Glomerular visceral epithelial cell (primary cell): Measurements from ENCODE around the gene EOLA1.
A peak's percentile ranks its signal among the peaks of the same experiment; 100 is the strongest.
"Not testable (repeated sequence)": the region's sequence is repeated elsewhere in the genome, so short reads cannot be mapped to it uniquely, and the experiment has no call there.

Experiments
- DNase-seq: peaks from one replicate; pipeline ENCODE4 v3.0.0-alpha.2; 2016; ENCODE audit errors: extremely low spot score

Gene EOLA1

DNA sequence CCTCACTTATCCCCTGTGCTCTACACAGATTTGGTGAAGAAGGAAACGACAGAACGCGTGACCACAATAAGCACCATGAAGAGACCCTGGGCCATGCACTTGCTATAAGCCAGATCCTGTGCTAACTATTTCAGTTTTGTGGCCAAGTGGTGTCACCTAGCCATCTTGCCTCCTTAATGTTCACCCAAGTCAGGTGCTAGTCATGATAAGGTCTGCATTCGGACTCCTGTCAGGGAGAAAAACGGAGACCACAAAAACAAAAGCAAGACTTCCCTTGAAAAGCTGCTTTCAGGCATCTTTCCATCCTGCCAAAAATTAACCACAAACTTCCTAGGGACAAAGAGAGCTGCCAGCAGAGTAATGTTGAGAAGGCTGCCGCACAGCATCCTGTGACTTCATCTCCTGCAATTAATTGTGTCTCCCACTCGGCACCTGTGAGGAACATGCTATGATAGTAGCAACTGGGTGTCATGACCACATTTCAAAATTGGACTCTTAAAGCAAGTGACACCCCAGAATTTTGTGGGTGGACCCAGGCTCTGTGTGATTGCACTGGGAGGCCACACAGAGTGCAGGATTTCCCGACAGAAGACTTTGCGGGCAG lies 26.9 kb upstream of the EOLA1 start:
- DNase-seq: peak; percentile 11

DNA sequence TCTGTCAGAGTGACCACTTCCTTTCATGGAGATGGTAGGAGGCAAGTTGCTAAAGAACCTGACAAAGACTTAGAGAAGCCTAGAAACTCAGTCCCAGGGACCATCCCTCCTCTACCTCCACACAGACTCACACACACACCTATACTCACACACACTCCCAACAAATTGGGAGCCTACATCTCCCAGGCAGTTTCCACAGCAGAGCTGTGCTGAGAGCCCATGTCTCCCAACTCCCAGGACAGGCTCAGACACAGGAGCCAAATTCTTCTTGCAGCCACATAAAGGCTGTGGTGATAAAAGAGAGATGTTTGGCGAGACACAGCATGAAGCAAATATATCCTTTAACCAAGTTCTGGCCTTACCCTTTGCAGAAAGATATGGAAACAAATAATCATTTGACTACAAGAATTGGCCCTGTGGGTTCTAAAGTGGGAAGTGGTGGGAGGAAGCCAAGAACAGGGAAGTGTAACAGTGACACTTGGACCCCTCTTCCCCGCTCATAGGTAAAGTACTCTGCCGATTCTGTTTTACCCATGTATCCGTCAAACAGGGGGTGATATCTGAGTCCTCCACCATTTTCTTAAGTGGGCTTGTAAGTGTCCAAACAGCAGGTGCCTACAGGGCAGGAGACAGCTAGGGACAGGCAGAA lies 24.7 kb upstream of the EOLA1 start:
- DNase-seq: no peak

DNA sequence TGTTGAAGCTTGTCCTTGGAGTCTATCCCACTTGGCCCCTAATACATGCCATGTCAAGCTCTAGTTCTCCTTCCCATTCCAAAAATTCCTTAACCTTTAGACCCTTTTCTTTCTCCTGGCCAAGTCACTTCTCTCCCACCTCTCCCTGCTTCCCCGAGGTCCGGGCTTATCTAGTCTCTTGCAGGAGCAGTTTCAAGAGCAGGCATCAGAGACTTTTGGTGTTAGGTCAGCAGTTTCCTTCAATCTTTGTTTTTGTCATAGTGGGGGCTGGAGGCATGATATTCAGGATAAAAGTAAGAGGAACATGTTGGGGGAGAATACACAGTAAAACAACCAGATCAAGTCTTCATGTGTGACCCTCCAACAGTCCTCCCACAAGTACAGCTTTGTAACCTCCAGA lies 24.2 kb upstream of the EOLA1 start:
- no peak for DNase-seq

DNA sequence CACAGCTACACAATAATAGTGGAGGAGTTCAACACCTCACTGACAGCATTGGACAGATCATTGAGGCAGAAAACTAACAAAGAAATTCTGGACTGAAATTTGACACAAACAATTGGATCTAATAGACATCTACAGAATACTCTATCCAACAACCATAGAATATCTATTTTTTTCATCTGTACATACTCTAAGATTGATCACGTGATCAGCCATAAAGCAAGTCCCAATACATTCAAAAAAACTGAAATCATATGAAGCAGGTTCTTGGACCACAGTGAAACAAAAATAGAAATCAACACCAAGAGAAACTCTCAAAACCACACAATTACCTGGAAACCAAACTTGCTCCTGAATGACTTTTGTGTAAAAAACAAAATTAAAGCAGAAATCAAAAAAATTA lies 23.5 kb upstream of the EOLA1 start:
- no peak for DNase-seq

DNA sequence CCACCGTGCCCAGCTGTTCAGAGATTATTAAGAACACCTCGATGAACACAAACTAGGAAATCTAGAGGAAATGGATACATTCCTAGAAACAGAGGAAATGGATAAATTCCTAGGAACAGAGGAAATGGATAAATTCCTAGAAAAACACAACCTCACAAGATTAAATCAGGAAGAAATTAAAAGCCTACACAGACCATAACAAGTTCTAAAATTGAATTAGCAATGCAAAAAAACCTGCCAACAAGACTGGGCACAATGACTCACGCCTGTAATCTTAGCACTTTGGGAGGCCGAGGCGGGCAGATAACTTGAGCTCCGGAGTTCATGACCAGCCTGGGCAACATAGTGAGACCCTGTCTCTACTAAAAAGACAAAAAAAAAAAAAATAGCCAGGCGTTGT lies 22.6 kb upstream of the EOLA1 start:
- no peak for DNase-seq

DNA sequence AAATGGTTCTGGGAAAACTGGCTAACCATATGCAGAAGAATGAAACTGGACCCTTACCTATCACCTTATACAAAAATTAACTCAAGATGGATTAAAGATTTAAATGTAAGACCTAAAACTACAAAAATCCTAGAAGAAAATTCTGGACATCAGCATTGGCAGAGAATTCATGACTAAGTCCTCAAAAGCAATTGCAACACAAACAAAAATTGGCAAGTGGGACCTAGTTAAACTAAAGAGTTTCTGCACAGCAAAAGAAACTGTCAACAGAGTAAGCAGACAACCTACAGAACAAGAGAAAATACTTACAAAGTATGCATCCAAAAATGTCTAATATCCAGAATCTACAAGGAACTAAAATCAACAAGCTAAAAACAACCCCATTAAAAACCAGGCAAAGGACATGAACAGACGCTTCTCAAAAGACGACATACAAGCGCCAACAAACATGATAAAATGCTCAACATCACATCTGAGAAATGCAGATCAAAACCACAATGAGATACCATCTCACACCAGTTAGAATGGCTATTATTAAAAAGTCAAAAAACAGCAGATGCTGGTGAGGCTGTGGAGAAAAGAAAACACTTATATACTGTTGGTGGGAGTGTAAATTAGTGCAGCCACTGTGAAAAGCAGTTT lies 20.1 kb upstream of the EOLA1 start:
- not testable (repeated sequence) for DNase-seq

DNA sequence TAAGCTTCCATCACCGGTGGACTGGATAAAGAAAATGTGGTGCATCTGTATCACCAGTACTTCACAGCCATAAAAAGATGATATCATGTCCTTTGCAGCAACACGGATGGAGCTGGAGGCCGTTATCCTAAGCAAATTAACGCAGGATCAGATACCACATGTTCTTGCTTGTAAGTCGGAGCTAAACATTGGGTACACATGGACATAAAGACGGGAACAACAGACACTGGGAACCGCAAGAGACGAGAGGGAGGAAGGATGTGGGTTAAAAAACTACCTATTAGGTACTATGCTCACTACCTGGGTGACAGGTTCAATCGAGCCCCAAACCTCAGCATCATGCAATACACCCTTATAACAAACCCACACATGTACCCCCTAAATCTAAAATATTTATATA lies 19.4 kb upstream of the EOLA1 start:
- DNase-seq: no peak

DNA sequence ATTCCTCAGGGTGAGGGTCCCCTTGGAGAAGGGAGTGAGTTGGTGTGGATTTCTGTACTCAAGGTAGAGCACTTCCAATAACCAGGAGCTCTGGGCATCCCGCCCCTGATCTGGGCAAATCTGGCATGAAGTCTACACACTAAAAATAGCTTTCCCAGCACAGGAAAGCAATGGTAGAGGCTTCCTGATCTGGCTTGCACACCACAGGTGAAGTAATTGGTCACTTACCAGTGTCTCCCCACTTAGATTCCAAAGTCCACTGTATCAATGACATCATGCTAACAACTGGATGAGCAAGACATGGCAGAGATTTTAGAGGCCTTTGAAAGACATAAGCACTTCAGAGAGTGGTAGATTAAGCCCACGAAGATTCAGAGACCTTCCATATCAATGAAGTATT lies 17.9 kb upstream of the EOLA1 start:
- peak; percentile 38 for DNase-seq

DNA sequence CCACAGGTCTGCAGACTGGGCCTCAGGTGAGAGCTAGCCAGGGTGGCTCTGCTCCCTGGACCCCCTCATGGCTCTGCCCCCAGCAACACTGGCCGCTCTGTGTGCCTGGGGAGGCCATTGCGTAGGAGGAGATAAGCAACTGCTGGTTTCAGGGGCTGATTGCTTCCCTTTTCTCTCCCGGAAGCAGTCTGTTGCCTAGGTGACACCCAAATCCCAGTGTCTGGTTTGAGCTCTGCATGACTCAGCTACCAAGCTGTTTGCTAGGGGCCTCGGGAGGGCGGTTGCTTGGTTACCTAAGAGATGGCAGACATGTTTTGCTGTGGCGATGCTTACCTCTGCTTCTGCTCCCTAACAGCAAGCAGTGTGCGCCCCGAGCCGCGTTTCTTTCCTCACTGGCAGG lies 15.4 kb upstream of the EOLA1 start:
- peak; percentile 64 for DNase-seq

DNA sequence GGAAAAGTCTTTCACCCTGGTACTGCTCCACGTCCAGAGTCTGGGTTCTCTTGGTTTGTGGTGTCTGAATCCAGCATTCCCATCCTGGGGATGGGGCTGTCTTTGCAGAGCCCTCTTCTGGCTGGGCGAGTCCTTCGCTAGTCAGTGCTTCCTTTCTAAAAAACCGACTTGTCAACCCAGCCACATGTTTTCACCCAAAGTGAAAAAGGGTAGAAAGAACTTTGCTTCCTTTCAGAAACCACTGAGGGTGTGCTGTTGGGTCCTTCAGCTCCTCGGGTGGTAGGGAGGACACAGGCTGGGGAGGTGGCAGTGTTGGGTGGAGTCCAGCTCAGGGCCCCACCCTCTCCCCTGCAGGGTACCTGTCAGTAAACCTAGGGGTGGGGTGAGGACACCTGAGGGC lies 14.9 kb upstream of the EOLA1 start:
- not testable (repeated sequence) for DNase-seq

DNA sequence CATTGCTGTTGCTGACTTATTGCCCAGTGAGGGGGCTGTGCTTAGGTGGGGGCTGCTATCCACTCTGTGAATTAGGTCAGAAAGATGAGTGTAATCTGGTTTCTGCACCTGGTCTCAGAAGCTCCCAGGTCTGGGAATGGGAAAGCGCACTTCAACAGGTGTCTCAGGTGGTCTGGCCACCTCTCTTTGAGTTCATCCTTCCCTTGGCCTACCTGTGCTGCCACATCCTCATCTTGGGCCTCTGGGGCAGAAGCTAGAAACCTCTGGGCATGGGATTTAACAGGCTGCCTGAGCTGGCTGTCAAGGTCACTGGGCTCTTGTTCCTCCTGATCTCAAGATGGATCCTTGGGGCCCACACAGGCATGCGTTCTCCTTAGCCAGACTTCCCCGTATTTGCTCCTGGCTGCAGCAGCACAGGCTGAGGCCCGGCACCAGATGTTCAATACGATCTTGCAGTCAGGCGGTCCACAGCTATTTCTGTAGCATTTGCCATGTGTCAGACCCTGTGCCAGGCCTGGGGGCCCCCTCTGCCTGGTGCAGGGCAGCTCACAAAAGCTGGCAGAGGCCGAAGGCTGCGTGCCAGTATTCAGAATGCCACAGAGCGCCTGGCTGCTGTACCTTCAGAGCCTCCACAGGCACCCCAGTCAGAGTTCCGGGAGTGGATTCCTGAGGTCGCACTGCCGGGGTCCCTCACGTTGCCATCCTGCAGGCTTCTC lies 14.3 kb upstream of the EOLA1 start:
- not testable (repeated sequence) for DNase-seq

DNA sequence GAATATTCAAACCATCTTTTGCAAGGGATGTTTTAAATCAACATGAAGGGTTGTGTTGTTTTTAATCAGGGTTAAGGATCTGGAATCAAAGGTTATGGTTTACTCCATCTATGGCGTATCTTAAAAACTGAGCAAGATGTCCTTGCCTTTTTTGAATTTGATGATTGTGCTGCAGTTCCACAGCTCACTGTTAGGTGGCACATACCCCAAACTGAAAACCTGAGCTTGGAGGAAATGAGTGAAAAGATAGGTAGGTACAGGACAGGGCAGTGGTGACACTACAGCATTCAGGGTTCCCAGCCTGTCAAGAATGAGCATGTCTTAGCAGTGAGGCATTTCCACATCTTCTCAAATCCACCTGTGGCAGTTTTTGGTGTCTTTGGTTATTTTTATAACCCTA lies 13.1 kb upstream of the EOLA1 start:
- peak; percentile 24 for DNase-seq

DNA sequence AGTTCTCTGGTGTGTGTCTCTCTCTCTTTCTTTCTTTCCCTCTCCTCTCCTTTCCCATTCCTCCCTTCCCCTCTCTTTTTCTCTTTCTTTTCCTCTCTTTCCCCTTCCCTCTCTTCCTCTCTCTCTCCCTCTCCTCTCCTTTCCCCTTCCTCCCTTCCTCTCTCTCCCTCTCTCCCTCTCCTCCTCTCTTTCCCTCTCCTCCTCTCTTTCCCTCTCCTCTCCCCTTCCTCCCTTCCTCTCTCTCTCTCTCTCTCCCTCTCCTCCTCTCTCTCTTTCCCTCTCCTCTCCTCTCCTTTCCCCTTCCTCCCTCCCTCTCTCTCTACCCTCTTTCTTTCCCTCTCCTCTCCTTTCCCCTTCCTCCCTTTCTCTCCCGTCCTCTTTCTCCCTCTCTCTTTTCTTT lies 12.4 kb upstream of the EOLA1 start:
- no peak for DNase-seq

DNA sequence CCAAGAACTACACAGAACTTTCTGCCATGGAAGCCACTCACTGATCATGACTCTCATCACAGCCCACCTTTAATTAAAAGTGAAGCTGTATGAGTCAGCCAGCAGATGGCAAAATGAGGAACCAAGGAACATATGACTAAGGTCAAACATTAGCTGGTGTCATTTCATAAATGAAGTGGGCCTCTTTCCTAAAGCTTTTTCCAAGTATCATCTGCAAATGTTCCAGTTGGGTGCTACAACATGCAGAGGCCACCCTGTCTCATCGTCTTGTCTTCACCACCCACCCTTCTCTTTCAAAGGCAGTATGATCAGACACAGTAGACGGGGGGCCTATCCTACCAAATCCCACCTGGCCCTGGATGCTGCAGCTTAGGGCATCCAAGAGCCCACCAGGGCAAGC lies 9.2 kb upstream of the EOLA1 start:
- no peak for DNase-seq

DNA sequence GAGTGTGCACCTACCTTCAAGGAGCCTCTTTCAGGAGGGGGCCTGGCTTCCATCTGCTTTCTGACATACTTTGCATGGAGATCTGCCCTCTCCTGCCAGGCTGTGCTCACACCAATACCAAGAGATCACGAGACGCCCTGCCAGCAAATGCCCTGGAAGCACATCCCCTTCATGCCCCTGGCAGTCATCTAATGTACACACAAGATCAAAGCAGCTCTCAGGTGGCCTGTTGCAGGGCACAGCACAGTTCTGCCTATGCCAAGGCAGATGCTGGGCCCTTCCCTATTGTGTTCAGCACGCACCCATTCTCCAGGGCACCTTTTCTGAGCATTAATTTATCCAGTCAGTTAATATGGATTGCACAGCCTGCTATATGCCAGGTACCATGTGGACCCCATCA lies 7.9 kb upstream of the EOLA1 start:
- DNase-seq: not testable (repeated sequence)

DNA sequence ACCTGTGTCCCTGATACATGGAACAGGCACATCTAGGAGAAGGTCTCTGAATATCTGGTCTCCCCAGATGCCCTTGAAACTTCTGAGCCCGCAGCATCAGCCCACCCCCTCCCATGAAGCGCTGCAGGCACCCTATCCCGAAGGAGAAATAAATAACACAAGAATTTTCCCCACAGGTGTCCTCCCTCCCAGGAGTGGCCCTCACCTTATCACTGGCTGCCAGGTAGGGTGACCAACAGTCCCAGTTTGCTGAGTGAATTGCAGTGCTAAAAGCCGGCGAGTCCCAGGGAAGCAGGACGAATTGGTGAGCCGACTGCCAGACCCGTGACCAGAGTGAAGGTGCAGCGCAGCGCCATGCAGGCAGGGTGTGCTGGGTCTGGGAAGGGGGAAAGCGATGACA lies 6.8 kb upstream of the EOLA1 start:
- not testable (repeated sequence) for DNase-seq

DNA sequence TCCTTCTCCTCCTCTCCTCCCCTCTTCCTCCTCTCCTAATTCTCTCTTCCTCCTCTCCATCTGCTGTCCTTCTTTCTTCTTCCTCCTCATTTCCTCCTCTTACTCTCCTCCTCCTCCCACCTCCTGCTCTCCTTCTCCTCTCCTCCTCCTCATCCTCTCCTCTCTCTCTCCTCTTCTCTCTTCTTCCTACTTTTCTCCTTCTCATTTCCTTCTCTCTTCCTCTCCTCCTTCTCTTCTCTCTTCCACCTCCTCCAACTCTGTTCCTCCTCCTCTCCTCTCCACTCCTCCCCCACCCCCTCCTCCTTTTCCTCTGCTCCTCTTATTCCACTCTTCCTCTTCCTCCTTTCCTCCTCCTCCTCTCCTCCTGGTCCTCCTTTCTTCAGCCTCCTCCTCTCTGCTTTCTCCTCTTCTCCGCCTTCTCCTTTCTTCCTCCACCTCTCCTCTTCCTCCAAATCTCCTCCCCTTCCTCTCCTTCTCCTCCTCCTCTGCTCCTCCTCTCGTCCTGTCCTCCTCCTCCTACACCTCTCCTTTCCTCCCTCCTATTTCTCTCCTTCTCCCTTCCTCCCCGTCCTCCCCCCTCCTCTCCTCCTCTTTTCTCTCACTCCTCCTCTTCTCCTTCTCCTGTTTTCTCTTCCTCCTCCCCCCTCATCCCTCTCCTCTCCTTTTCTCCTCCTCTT lies 5.7 kb upstream of the EOLA1 start:
- not testable (repeated sequence) for DNase-seq

DNA sequence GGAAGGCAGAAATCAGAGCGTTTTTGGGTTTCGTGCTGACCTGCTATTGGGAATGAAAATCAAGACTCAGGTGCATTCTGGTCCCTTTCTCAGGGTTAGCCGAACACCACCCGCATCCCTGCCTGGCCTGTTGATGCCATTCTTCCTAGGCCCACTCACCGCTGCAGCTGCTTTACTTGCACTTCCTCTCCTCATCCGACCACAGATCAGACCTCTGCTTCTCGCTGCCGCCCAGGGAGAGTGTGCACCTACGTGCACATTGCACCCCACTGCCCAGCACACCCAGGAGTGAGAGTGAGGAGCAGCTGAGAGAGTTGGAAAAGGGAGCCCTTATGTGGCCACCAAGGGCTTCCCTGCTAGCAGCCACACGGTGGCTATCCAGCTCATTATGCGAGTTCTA lies 3.3 kb upstream of the EOLA1 start:
- not testable (repeated sequence) for DNase-seq

DNA sequence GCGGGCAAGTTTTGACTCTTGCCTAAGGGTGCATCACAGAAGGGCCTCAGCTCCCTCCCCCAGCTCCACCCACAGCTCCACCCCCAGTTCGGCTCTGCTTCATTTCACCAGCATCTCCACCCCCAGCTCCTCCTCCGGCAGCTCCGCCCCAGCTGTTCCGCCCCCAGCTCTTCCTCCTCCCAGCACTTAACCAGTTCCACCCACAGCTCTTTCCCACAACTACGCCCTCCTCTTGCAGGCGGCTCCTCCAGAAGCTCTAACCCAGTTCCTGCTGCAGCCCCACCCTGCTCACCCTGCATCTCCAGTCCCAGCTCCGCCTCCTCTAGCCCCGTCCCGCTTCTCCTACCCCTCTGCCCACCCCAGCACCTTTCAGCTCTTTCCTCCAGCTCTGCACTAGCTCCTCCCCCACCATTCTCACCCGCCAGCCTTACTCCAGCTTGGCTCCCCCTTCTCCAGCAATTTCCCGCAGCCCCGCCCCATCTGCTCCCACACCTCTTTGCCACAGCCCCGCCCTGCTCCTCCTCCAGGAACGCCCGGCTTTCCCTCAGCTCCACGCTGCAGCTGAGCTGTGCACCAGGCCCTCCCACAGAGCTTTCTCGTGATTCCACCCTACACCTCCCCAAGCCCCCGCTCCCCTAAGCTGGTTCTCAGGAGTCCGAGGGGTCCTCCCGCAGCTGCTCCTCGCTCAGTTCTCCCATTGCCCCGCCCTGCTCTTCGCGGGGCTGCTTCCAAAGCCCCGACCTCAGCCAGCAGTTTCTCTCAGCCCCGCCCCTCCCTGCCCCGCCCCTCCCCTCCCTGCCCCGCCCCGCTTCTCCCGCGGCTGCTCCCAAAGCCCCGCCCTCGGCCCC lies 1.3 kb upstream of the EOLA1 start:
- DNase-seq: peak; percentile 92

DNA sequence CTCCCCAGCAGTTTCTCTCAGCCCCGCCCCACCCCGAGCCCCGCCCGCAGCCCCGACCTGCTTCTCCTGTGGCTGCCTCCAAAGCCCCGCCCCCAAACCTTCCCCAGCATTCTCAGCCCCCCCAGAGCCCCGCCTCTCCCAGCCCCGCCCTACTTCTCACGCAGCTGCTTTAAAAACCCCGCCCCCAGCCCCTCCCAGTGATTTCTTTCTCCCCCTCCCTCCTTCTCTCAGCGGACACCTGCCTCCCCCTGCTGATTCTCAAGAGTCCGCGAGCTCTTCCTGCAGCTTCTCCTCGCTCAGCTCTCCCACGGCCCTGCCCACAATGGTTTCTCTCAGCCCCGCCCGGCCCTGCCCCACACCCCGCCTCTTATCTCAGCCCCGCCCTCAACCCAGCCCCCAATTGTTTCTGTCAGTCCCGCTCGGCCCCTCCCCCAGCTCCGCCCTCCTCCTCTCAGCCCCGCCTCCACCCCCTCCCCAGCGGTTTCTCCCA lies 636 bp upstream of the EOLA1 start:
- DNase-seq: peak; percentile 92

DNA sequence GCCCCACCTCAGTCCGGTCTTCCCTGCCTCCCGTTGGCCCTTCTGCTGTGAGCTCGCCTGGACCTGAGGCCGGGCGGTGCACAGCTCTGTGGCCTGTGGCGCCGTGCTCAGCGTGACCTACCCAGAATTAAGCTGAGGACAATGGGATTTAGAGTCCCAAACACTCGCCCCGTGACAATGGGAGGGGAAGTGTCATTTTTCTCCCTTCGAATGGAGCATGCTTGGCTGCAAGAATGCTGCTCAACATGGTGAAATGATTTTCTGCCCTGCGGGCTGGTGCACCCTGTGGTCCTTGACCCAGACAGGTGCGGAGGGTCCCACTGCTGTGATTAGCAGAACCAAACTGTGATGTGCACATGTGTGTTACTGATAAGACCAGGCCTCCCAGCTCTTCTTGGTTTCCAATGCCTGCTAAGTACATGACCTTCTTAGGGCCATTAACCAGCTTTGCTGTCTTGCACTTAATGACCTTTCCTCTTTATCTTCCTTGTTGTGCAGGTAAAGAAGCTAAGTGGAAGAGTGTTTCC lies 772 bp downstream of the EOLA1 start:
- DNase-seq: no peak
